Measurements from ENCODE around the gene DNAJC16. TPM values are rescaled to one million over a fixed set of nuclear protein-coding genes. Genes with fewer than 3 reads are reported as not detected.

The DNAJC16 gene
- total RNA-seq, 1 experiment from 2014 or later, result 8.1 TPM

GRCh38 chr1:15620902-15621682 is 94.4 kb downstream of the DNAJC16 start:
- no peak for DNase-seq (ENCODE audit: low spot score)

DNA sequence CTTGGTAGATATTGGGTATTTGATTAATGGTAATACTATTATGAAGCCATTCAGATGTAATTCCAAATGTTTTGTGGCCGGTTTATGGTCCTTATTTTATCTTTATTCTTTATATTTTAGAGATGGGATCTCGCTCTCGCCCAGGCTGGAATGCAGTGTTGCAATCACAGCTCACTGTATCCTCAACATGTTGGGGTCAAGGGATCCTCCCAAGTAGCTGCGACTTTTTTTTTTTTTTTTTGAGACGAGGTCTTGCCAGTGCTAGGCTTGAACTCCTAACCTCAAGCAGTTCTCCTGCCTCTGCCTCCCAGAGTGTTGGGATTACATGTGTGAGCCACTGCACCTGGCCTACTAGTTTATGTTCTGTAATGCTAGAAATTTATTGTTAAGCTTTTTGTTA is 95.3 kb downstream of the DNAJC16 start:
- DNase-seq (ENCODE audit: low spot score), result no peak

GRCh38 chr1:15622712-15623373 is 96.2 kb downstream of the DNAJC16 start:
- DNase-seq (ENCODE audit: low spot score), result no peak

GRCh38 chr1:15623435-15623834 is 96.8 kb downstream of the DNAJC16 start:
- DNase-seq (ENCODE audit: low spot score), result no peak

GRCh38 chr1:15624133-15624714 is 97.6 kb downstream of the DNAJC16 start:
- DNase-seq (ENCODE audit: low spot score), result no peak

DNA sequence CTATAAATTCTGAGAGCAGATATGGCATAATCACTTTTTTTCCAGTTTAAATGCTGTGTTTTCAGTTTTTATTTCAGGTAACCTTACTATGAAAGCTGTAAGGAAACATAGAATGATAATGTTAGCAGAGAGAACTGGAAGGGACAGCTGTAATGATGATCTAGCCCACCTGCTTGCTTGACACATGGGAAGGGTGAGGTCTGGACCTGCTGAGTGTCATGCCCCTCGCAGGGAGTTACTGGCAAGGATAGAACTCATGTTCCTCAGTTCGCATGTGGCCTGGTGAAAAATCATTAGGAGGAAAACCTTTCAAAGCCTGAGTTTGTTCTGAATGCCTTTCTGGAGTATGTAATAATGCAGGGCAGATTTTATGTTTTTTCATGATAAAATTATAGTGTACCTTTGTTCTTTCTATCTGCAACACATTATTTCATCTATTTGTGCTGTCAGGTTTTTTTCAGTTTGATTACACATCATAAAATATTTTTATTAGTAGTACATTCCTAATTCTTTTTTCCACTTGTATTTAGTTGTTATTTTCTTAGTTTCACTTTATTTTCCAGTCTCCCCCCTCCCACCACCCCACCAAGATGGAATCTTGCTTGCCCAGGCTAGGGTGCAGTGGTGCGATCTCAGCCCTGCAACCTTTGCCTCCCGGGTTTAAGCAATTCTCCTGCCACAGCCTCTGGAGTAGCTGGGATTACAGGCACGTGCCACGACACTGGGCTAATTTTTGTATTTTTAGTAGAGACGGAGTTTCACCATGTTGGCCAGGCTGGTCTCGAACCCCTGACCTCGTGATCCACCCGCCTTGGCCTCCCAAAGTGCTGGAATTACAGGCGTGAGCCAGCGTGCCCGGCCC is 98.6 kb downstream of the DNAJC16 start:
- no peak for DNase-seq (ENCODE audit: low spot score)

Other genes starting within 250 kb of the DNAJC16 start
- 30.8 and 33.5 TPM in 2 replicates for gene EFHD2, start 117.0 kb upstream of the DNAJC16 start, total RNA-seq (2014; rRNA removed; shearing (Covaris generic))
- gene CTRC, start 88.4 kb upstream of the DNAJC16 start, total RNA-seq (2014; rRNA removed; shearing (Covaris generic)), result 0.15 and 0.43 TPM in 2 replicates
- gene CELA2A, start 70.1 kb upstream of the DNAJC16 start, total RNA-seq (2014; rRNA removed; shearing (Covaris generic)), result not detected in 2 replicates
- not detected in 2 replicates for gene CELA2B, start 50.7 kb upstream of the DNAJC16 start, total RNA-seq (2014; rRNA removed; shearing (Covaris generic))
- gene CASP9, start 2.6 kb upstream of the DNAJC16 start, total RNA-seq (2014; rRNA removed; shearing (Covaris generic)), result 10.3 and 17.0 TPM in 2 replicates
- gene AGMAT, start 58.2 kb downstream of the DNAJC16 start, total RNA-seq (2014; rRNA removed; shearing (Covaris generic)), result not detected in 2 replicates
- gene DDI2, start 90.6 kb downstream of the DNAJC16 start, total RNA-seq (2014; rRNA removed; shearing (Covaris generic)), result 4.5 and 5.2 TPM in 2 replicates
- 13.4 and 18.6 TPM in 2 replicates for gene PLEKHM2, start 157.5 kb downstream of the DNAJC16 start, total RNA-seq (2014; rRNA removed; shearing (Covaris generic))
- gene SLC25A34, start 209.4 kb downstream of the DNAJC16 start, total RNA-seq (2014; rRNA removed; shearing (Covaris generic)), result 0.10 and 0.47 TPM in 2 replicates
- not detected in 2 replicates for gene TMEM82, start 215.7 kb downstream of the DNAJC16 start, total RNA-seq (2014; rRNA removed; shearing (Covaris generic))
- 33.0 and 38.9 TPM in 2 replicates for gene FBLIM1, start 231.9 kb downstream of the DNAJC16 start, total RNA-seq (2014; rRNA removed; shearing (Covaris generic))

All from H4 (cell line).